Adrenal gland (tissue), 12 donors: ENCODE results near the gene MFSD11. TPM values are rescaled to one million over a fixed set of nuclear protein-coding genes. Genes with fewer than 3 reads are reported as not detected.

Source experiments
- DNase-seq, 7 donors: peaks; one replicate each; pipeline ENCODE4 v3.0.0-alpha.2; 2019 to 2020
- H3K27ac ChIP-seq, 5 donors: fragments of 200-600 bp; sonication (generic) in 4 of 5; 1 replicate in 3 of 5; 2 replicates in 2 of 5; pipeline versions ENCODE4 v1.5.1 to v1.8.0; 2016 to 2020; ENCODE audit warnings: mild to moderate bottlenecking in 1 of 5
- H3K27me3 ChIP-seq: fragments of 200-600 bp; 2 replicates; pipeline ENCODE4 v1.8.0; 2021
- H3K36me3 ChIP-seq, 2 donors: fragments of 200-600 bp; replicated peaks in 1 of 2; 1 replicate in 1 of 2; 2 replicates in 1 of 2; pipeline versions ENCODE4 v1.5.1 to v1.8.0; 2018 to 2022
- H3K4me1 ChIP-seq, 2 donors: fragments of 200-600 bp; replicated peaks in 1 of 2; 1 replicate in 1 of 2; 2 replicates in 1 of 2; pipeline versions ENCODE4 v1.5.1 to v1.8.0; 2018 to 2021
- H3K4me3 ChIP-seq, 4 donors: fragments of 200-600 bp; sonication (generic) in 3 of 4; one replicate each; pipeline ENCODE4 v1.5.1; 2016 to 2018
- H3K9me3 ChIP-seq, 3 donors: fragments of 200-600 bp; sonication (generic) in 1 of 3; replicated peaks in 1 of 3; 1 replicate in 2 of 3; 2 replicates in 1 of 3; pipeline versions ENCODE4 v1.5.1 to v1.8.0; 2016 to 2021
- POLR2A ChIP-seq, 2 donors: fragments of 450-650 bp; IDR thresholded peaks; one replicate each; pipeline ENCODE4 v1.6.1; 2017; ENCODE audit warnings: antibody characterized with exemption in 2 of 2, mild to moderate bottlenecking in 2 of 2, moderate library complexity in 1 of 2
- WGBS, 4 donors: extraction: QIAGEN DNeasy Blood & Tissue Kit in 2 of 4; methylation state at CpG; one replicate each; pipeline versions ENCODE4 v1.1.5 to v1.1.7; 2013 to 2017; 5-methylcytosine and 5-hydroxymethylcytosine counted together
- intact Hi-C, 2 donors: fragments of 100-400 bp; cut with DNase I; formaldehyde crosslinking; loops; one replicate each; pipeline versions ENCODE4 v1.14.1 to v1.15.0; 2022 to 2023
- polyA plus RNA-seq, 3 donors: library from polyadenylated mRNA; stranded (reverse); fragments of 200-250 nt in 2 of 3; fragments of 350-450 nt in 1 of 3; fragmentation: Illumina TruSeq in 1 of 3; extraction: RNeasy Lipid Tissue Mini Kit (QIAGEN cat#74804) in 1 of 3; gene quantifications; one replicate each; pipeline ENCODE4 v1.2.3, GENCODE V29; 2013 to 2014
- total RNA-seq, 9 donors: library from RNA; depleted of rRNA in 4 of 9; stranded (reverse); fragments of >200 nt in 4 of 9; fragments of 120-200 nt in 1 of 9; fragmentation: NEBNext Ultra II Directional in 1 of 9; extraction: Animal tissue kit (Norgen Biotek cat#: 25700) in 1 of 9; gene quantifications; one replicate each; pipeline versions ENCODE4 v1.1.0 to v1.2.4, GENCODE V29; 2013 to 2023
- TF ChIP-seq, protein P1 (sequence below), 6 experiments: fragments of 450-650 bp in 4 of 6; fragments of 200-600 bp in 2 of 6; sonication (generic) in 1 of 6; IDR thresholded peaks; 1 replicate in 5 of 6; 2 replicates in 1 of 6; pipeline versions ENCODE4 v1.5.1 to v1.8.0; 2016 to 2021; ENCODE audit warnings: antibody characterized with exemption in 6 of 6, mild to moderate bottlenecking in 2 of 6, moderate library complexity in 1 of 6
- donor health status: healthy with polysubstance abuse.
- donor health status: Bipolar disorder and iron deficiency.
- donor health status: DM: yes; HTN: yes; CAD: no.
- donor health status: DM: no; HTN: no; CAD: no.
- donor health status: DM: no; HTN: no; CAD: no.
- donor health status: DM: yes; HTN: yes; CAD: no.

Gene MFSD11
- total and polyA plus RNA-seq, 12 donors, result 9.4 to 50.0 (median 29.9) TPM

GRCh38 chr17:76792348-76792747, 54.4 kb downstream of the MFSD11 start:
- H3K9me3 ChIP-seq, result no peaks in the 10 kb centered on the region
- peaks cover 0 to 11% of the 10 kb centered on the region in 2 donors for H3K4me1 ChIP-seq
- no peaks in the 10 kb centered on the region for H3K27me3 ChIP-seq
- TF ChIP-seq, protein P1, sequence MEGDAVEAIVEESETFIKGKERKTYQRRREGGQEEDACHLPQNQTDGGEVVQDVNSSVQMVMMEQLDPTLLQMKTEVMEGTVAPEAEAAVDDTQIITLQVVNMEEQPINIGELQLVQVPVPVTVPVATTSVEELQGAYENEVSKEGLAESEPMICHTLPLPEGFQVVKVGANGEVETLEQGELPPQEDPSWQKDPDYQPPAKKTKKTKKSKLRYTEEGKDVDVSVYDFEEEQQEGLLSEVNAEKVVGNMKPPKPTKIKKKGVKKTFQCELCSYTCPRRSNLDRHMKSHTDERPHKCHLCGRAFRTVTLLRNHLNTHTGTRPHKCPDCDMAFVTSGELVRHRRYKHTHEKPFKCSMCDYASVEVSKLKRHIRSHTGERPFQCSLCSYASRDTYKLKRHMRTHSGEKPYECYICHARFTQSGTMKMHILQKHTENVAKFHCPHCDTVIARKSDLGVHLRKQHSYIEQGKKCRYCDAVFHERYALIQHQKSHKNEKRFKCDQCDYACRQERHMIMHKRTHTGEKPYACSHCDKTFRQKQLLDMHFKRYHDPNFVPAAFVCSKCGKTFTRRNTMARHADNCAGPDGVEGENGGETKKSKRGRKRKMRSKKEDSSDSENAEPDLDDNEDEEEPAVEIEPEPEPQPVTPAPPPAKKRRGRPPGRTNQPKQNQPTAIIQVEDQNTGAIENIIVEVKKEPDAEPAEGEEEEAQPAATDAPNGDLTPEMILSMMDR (IDR thresholded peaks at IDR 0.05), result no peak
- no peak for TF ChIP-seq POLR2A (IDR thresholded peaks at IDR 0.05)
- H3K27ac ChIP-seq, result no peak overlapping the region
- 96 to 100% (median 98%) methylated on average over 5 of the region's 5 CpGs for WGBS, 4 donors
- intact Hi-C loops, result no loop called here
- DNase-seq, result no peak
- H3K4me3 ChIP-seq, result no peak overlapping the region
- H3K36me3 ChIP-seq, result no peaks in the 10 kb centered on the region

- peaks cover 0 to 11% of the 10 kb centered on the region in 2 donors for H3K4me1 ChIP-seq
- TF ChIP-seq, protein P1 (IDR thresholded peaks at IDR 0.05), result peak in 2 of 6 experiments; percentile 4 to 6
- no peak for TF ChIP-seq POLR2A (IDR thresholded peaks at IDR 0.05)
- 80 to 83% (median 82%) methylated on average over 4 of the region's 4 CpGs for WGBS, 4 donors
- no peaks in the 10 kb centered on the region for H3K27me3 ChIP-seq
- no peaks in the 10 kb centered on the region for H3K36me3 ChIP-seq
- intact Hi-C loops, result no loop called here
- no peak for DNase-seq
- no peaks in the 10 kb centered on the region for H3K9me3 ChIP-seq
- no peak overlapping the region for H3K27ac ChIP-seq
- no peak overlapping the region for H3K4me3 ChIP-seq
Observed at GRCh38 chr17:76793775-76794174, 55.9 kb downstream of the MFSD11 start.

DNA sequence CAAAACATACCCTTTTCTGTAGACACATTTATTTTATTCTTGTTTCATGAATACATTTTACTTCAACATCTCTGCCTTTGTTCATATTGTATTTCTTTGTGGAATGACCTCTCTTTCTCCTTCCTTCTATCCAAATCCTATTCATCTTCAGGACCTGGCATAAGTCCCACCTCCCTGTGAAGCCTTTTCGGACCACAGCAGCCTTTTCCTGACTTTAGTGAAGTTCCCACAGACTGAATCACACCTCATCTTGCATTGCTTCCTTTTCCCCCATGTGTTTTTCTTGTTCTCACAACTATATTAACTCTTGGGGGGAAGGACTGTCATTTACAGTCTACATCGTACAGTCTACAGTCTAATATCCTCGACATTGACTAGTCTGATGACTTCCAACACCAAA, 58.2 kb downstream of the MFSD11 start:
- no peak overlapping the region for H3K4me3 ChIP-seq
- no peaks in the 10 kb centered on the region for H3K27me3 ChIP-seq
- no peaks in the 10 kb centered on the region for H3K36me3 ChIP-seq
- TF ChIP-seq POLR2A (IDR thresholded peaks at IDR 0.05), result no peak
- TF ChIP-seq, protein P1 (IDR thresholded peaks at IDR 0.05), result no peak
- peaks cover 0 to 7% of the 10 kb centered on the region in 2 donors for H3K4me1 ChIP-seq
- H3K9me3 ChIP-seq, result no peaks in the 10 kb centered on the region
- intact Hi-C loops, result no loop called here
- WGBS, 4 donors, result 90 to 95% (median 92%) methylated on average over 3 of the region's 3 CpGs
- no peak for DNase-seq
- H3K27ac ChIP-seq, result no peak overlapping the region

DNA sequence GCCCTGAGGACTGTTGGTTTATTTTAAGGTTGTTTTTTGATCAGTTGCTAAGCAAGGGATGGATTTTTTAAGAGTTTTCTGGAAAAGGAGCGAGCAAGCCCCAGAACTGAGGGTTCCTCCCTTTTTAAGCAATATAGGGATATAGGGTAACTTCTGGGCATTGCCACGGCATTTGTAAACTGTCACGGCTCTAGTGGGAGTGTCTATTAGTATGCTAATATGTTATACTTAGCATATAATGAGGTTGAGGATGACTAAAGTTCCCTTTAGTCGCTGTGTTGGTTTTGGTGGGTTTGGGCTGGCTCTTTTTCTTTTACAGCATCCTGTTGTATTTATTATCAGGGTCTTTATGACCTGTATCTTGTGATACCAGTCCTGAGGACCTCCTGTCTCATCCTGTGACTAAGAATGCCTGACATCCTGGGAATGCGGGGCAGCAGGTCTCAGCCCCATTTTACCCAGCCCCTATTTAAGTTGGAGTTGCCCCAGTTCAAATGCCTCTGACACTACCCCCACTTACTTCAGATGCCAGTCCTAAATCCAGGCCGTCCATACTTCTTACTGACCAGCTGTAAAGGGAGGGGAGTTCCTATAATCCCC, 59.4 kb downstream of the MFSD11 start:
- no peak overlapping the region for H3K4me3 ChIP-seq
- no peaks in the 10 kb centered on the region for H3K36me3 ChIP-seq

More for the DNA sequence above, 59.4 kb downstream of the MFSD11 start:
- intact Hi-C loops, result no loop called here
- H3K27me3 ChIP-seq, result no peaks in the 10 kb centered on the region
- no peak for DNase-seq
- H3K4me1 ChIP-seq, result no peaks in the 10 kb centered on the region
- TF ChIP-seq, protein P1 (IDR thresholded peaks at IDR 0.05), result no peak
- TF ChIP-seq POLR2A (IDR thresholded peaks at IDR 0.05), result no peak
- no peak overlapping the region for H3K27ac ChIP-seq
- H3K9me3 ChIP-seq, result no peaks in the 10 kb centered on the region
- 60 to 79% (median 74%) methylated on average over 6 of the region's 6 CpGs for WGBS, 4 donors
